Measurements from ENCODE around the gene NRBF2. TPM values are rescaled to one million over a fixed set of nuclear protein-coding genes. Genes with fewer than 3 reads are reported as not detected.

The NRBF2 gene
- total and polyA plus RNA-seq, 2 of the 4 experiments (the other 2 are of a cell fraction) = 19.9 to 20.6 TPM

- H3K9me1 ChIP-seq (ENCODE audit: insufficient read depth, low read length) = peaks cover 3% of the 10 kb centered on the region
- ChIA-PET POLR2A (ENCODE audit: unreplicated experiment) (no interaction called here), CTCF (interaction anchor here (0.6 to 0.7 kb wide), 2 partner anchors 594 to 647 kb away, joined by 3 to 4 read pairs; no protein-coding TSS in a partner anchor)
- no peaks in the 10 kb centered on the region for H4K20me1 ChIP-seq (ENCODE audit: insufficient read depth, low read length)
- H3K23ac ChIP-seq (ENCODE audit: low read depth, low read length) = peak overlapping the region; percentile 89; the same call in 1 of the 2 replicates
- peak overlapping the region; percentile 90 for H4K5ac ChIP-seq (ENCODE audit: low read depth, low read length)
- DNase-seq = peak; percentile 45
- peak overlapping the region; percentile 94 for H3K14ac ChIP-seq (replicated peaks; ENCODE audit: low read depth, low read length)
- H3K79me1 ChIP-seq (ENCODE audit: low read depth in 1 of 2, low read length in 2 of 2) = no peaks in the 10 kb centered on the region
- H3K4ac ChIP-seq (ENCODE audit: low read depth, low read length) = peak overlapping the region; percentile 93
- H4K8ac ChIP-seq (ENCODE audit: low read depth in 2 of 2, low read length in 2 of 2) = peak overlapping the region; percentile 53 to 96; a peak in 3 of 4 replicates
- peak overlapping the region; percentile 81 for H2BK5ac ChIP-seq (ENCODE audit: low read depth, low read length, poor library complexity, severe bottlenecking)
- peak overlapping the region; percentile 89; the same call in 2 of the 3 replicates for H2BK15ac ChIP-seq (ENCODE audit: low read depth, low read length)
- no peak overlapping the region for H3K4me3 ChIP-seq (ENCODE audit: insufficient read depth, low read depth, low read length)
- H2BK120ac ChIP-seq (ENCODE audit: low read depth, low read length) = peak overlapping the region; percentile 92
- H3K9ac ChIP-seq (ENCODE audit: low read depth, low read length) = peak overlapping the region; percentile 32; the same call in 1 of the 2 replicates
- 0 out of 2 replicates have a peak overlapping the region, but pooled peaks have one; percentile 17 for H3K56ac ChIP-seq (ENCODE audit: extremely low read depth, insufficient read depth, low read length)
- H2AK5ac ChIP-seq (ENCODE audit: low read depth, low read length) = peak overlapping the region; percentile 70; the same call in 1 of the 2 replicates
- peak overlapping the region; percentile 65; the same call in 1 of the 2 replicates for H3K27ac ChIP-seq (ENCODE audit: insufficient read depth, low read length)
- 60% methylated on average over 4 of the region's 10 CpGs; no CpG with 5 or more reads in 1 of the 2 experiments for WGBS, 2 experiments (ENCODE audit: extremely low coverage in 2 of 2, insufficient read length in 1 of 2)
- BruUV-seq (replicated peaks) = no TSS peak
- no peaks in the 10 kb centered on the region for H3K36me3 ChIP-seq (ENCODE audit: control insufficient read depth, insufficient read depth, low read length)
- H3K27me3 ChIP-seq (ENCODE audit: control insufficient read depth, insufficient read depth, low read length) = no peaks in the 10 kb centered on the region
- peak overlapping the region; percentile 84 for H3K4me2 ChIP-seq (ENCODE audit: low read depth, low read length)
- intact Hi-C loops (cut with micrococcal nuclease) (no loop called here), in situ Hi-C loops (cut with MboI; ENCODE audit: low sequenced_read_pairs) (no loop called here), dilution Hi-C loops (cut with HindIII; ENCODE audit: low sequenced_read_pairs, unreplicated experiment) (no loop called here)
- peak overlapping the region; percentile 96 for H3K18ac ChIP-seq (ENCODE audit: low read depth, low read length)
- TF ChIP-seq ELK1 (IDR thresholded peaks at IDR 0.05; ENCODE audit: borderline replicate concordance, low read depth, low read length) (no peak), USF2 (IDR thresholded peaks at IDR 0.05; ENCODE audit: low read depth, low read length) (no peak), MXI1 (IDR thresholded peaks at IDR 0.05; ENCODE audit: borderline replicate concordance, low read depth, low read length) (no peak)
- H3K4me1 ChIP-seq (ENCODE audit: control insufficient read depth, insufficient read depth, low read length) = peaks cover 8% of the 10 kb centered on the region
- H4K91ac ChIP-seq (ENCODE audit: insufficient read depth, low read depth, low read length) = peak overlapping the region; percentile 93
- H2BK20ac ChIP-seq (ENCODE audit: low read depth, low read length) = peak overlapping the region; percentile 83; the same call in 1 of the 2 replicates
- H3K9me3 ChIP-seq (ENCODE audit: control insufficient read depth, insufficient read depth, low read length) = no peaks in the 10 kb centered on the region
- H2AK9ac ChIP-seq (replicated peaks; ENCODE audit: low read depth, low read length, poor library complexity) = peak overlapping the region; percentile 70
- H2AFZ ChIP-seq (replicated peaks; ENCODE audit: low read length, poor library complexity) = peak overlapping the region; percentile 85
- ATAC-seq (ENCODE audit: low read depth) = peak; percentile 72
Measured at GRCh38 chr10:63106111-63106755, 26.9 kb upstream of the NRBF2 start.

Data from IMR-90 (cell line).